ENCODE results near the gene COL12A1. TPM values are rescaled to one million over a fixed set of nuclear protein-coding genes. Genes with fewer than 3 reads are reported as not detected.
"Not testable (repeated sequence)": the region's sequence is repeated elsewhere in the genome, so short reads cannot be mapped to it uniquely, and the experiment has no call there.

COL12A1 gene
- polyA plus RNA-seq, 3 donors = 65.5 to 82.5 (median 71.4) TPM

GRCh38 chr6:75213732-75214131, 7.9 kb upstream of the COL12A1 start:
- no peak for DNase-seq (ENCODE audit: low read depth in 3 of 3, low spot score in 2 of 3)

DNA sequence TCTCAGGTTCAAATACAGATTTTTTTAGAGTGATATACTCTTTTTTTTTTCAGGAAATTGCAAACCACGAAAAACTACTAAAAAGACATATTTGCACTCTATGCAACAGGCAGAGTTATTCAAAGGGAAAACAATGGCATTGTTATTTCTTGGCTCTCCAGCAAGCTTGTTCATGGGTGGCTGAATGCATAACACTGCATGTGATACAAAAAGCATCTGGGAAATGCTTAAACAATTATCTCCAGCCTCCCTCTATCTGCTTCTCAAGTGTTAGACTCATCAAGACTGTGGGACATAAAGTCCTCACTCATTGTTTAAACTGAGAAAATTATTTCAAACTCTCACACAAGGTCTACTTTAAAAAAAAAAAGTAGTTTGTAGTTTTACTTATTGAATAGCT, 7.3 kb upstream of the COL12A1 start:
- DNase-seq (ENCODE audit: low read depth in 3 of 3, low spot score in 2 of 3) = no peak

GRCh38 chr6:75211920-75212590, 6.2 kb upstream of the COL12A1 start:
- no peak for DNase-seq (ENCODE audit: low read depth in 3 of 3, low spot score in 2 of 3)

DNA sequence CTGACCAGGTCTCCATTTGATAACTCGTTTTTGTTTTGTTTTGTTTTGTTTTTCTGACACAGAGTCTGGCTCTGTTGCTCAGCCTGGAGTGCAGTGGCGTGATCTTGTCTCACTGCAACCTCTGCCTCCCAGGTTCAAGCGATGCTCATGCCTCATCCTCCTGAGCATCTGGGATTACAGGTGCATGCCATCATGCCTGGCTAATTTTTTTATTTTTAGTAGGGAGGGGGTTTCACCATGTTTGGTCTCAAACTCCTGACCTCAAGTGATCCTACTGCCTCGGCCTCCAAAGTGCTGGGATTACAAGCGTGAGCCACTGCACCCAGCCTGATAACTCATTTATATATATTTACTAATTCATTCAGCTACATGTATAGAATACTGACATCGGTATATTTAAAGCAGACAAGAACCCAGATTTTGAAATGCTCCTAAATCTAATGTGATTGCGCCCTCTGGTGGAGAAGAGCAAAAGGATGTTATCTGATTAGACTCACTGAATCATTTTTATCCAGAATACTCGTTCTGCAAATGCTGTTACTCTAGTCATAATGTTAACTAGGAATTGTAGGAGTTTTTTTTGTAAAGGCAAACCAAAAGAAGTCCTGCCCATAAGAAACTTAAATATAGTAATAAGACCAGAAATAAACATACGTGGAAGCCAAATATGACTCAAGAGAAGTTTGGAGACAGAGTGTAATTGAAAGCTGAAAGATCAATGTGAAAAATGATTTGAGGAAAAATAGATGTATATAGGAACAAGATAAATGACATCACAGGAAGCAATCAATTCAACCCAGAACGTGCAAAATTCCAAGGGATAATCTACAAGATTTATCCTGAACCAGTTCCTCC, 5.3 kb upstream of the COL12A1 start:
- no peak for DNase-seq (ENCODE audit: low read depth in 3 of 3, low spot score in 2 of 3)

DNA sequence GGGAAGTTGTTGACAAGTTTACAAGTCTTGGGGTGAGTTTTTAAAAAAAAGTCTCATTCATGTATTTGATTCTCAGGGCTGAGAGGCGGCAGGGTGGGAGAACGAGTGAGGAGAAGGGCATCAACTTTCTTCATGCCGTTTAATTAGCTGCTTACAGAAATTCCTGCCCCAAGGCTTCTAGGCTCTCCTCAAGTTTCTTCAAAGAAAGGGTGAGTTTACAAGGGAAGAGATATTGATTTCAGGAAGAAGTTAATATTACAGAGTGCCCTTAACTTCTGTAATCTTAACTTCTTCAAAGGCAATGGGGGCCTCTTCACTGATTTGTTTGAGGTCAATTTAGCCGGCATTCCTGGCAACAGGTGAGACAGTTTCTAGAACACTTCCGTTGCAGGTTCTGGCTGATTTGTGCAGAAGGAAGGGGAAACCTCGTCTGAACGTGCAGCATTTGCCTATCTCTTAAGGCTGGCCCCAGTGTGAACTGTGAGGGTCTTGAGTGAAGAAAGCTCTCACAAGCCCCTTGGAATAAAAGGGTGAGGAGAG, 3.4 kb upstream of the COL12A1 start:
- DNase-seq (ENCODE audit: low read depth in 3 of 3, low spot score in 2 of 3) = no peak

DNA sequence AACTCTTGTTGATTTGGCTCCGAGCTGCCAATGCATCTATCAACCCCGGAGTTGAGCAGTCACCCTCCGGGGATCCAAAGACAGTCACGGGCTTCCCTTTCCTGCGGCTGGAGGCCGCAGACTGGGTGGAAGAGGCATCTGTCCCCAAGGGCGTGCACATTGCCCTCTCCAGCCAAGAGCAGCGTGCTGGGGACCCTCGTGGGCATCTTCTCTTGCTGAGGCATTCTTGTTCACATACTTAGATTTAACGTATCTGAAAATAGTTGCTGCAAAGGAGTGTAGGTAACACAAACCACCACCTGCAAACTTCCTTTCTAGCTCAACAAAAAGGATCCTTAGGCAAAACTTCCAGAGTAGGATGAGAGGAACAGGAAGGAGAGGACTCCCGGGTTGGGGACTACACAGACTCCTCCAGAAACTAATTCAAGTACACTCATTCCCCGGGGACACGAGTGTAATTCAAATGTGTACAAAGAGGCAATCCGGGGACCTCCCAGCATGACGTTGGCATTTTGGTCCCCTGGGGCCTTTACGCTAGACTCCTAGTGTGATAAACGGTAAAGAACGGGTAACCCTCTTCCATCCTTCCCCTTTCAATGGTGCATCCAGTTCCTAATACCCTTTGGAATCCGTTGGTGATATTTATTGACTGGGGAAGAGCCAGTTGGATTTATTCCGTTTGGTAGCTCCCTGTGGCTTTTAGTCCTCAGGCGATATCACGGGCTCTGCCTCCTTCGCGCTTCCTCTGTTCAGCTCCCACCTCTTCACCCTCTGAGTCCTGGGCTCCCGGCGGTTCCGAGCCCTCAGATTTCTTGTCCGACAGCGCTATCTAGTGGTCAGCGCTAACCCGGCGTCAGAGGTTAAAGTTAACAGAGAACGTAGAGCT, 2.7 kb upstream of the COL12A1 start:
- DNase-seq (ENCODE audit: low read depth in 3 of 3, low spot score in 2 of 3) = peak in 1 of 3 donors; percentile 77

DNA sequence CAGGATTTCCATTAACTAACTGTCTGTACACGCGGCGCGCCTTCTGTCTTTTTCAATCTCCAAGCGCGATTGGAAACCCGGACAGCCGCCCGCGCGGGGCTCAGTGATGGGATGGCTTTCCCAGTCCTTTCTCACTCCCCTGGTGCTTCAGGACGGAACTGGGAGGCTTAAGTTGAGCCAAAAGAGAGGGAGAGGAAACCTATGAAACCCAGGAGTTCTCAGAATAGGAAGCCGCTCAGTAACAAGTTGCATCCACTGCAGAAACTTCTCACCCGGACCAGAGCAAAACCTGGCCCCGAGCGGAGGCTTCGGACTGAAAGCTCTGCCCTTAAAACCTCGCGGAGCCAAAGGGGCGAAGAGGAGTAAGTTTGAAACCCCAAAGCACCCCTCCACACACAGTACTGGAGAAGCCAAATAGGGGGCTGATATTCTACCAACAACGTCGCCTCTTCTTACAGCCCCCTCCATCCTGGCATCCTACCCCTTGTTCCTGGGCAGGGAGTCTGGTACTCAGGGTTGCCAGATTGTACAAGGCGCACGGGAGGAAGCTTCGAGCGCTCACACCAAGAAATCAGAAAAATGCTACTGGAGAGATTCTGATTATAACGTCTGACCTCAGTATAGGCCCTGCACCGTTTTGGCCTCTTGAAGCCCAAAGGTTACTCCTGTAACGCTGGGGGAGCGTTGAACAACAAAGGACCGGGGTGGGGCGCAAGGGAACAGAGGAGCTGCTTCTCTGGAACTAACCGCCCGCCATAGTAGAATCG, 906 bp upstream of the COL12A1 start:
- no peak for DNase-seq (ENCODE audit: low read depth in 3 of 3, low spot score in 2 of 3)

- DNase-seq (ENCODE audit: low read depth in 3 of 3, low spot score in 2 of 3) = no peak
These were observed 686 bp downstream of the COL12A1 start for GRCh38 chr6:75204959-75205775.

- DNase-seq (ENCODE audit: low read depth in 3 of 3, low spot score in 2 of 3) = no peak
These were observed 1.5 kb downstream of the COL12A1 start for GRCh38 chr6:75204217-75204958.

- DNase-seq (ENCODE audit: low read depth in 3 of 3, low spot score in 2 of 3) = no peak
These were observed 2.1 kb downstream of the COL12A1 start for GRCh38 chr6:75203721-75204120.

DNA sequence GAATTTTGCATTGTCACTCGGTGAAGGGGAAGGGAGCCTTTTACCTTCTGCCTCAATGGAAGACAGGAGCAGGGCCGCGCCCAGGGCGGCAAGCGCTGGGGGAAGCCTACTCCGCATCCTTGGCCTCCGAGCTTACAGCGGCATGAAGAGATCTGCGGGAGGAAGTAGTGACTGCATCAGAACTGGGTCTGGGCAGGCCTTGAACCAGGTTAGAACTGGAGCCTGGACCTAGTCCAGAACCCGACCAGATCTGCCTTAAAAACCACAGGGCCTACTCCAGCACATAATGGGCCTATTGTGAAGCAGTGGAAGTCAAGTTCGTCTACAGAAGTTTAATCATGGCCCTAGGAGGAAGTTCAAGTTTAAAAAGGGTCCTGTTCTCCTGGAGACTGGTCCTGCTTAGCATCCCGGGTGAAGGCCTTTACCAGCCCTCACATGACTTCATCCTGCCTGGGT, 3.1 kb downstream of the COL12A1 start:
- no peak for DNase-seq (ENCODE audit: low read depth in 3 of 3, low spot score in 2 of 3)

GRCh38 chr6:75201901-75202672, 3.8 kb downstream of the COL12A1 start:
- no peak for DNase-seq (ENCODE audit: low read depth in 3 of 3, low spot score in 2 of 3)

DNA sequence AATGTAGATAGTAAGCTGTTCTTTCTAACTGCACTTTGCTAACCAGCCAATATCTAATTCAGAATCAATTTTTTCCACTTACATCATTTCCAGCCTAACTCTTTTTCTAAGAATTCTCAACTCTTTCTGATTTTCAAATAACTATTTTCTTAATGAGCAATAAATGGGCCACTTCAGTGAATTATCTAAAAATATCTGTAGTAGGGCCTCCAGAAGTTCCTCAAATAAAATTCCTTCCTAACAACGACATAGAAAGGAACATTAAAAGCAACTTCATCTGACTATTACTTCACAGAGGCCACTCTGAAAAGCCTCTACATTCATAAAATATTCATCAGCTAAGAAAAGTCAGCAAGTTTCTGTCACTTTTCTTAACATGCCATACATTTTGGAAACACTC, 4.8 kb downstream of the COL12A1 start:
- DNase-seq (ENCODE audit: low read depth in 3 of 3, low spot score in 2 of 3) = no peak

GRCh38 chr6:75199889-75200288, 6.0 kb downstream of the COL12A1 start:
- no peak for DNase-seq (ENCODE audit: low read depth in 3 of 3, low spot score in 2 of 3)

- DNase-seq (ENCODE audit: low read depth in 3 of 3, low spot score in 2 of 3) = no peak
These were observed 9.7 kb downstream of the COL12A1 start for GRCh38 chr6:75196081-75196687.

DNA sequence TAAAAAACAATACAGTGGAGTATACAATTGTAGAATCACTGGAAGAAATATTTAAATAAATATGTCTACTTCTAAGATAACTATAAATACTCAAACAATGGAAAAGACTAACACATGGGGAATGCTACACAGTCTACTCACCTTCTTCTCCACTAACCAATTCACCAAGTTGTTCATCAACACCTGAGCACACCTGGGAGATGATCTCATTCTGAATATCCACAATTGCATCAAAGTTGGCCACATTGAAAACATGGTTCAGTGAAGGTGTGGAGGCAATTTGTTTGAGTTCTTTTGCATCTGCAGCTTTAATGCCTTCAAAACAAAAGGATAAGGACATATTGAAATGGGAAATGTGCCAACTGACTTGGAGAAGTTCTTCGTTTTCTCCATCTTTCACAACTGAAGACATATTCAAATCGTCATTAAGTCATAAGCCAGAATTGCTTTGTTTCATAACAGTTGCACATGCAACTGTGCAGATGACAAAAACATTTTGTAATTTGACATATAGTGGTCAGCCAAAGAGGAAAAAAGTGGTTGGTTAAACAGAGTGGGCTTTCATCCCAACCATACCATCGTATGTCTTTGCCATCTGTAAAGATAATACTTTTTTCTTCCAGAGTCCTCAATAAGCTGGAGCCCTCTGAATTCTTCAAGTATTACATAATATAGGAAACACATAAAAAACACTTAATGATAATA, 17.5 kb downstream of the COL12A1 start:
- DNase-seq (ENCODE audit: low read depth in 3 of 3, low spot score in 2 of 3) = no peak

DNA sequence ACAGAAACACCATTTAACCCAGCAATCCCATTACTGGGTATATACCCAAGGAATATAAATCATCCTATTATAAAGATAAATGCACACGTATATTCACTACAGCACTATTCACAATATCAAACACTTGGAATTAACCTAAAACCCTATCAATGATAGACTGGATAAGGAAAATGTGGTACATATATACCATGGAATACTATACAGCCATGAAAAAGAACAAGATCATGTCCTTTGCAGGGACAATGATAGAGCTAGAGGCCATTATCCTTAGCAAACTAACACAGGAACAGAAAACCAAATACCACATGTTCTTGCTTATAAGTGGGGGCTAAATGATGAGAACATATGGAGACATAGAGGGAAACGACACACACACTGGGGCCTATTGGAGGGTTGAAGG, 19.3 kb downstream of the COL12A1 start:
- DNase-seq (ENCODE audit: low read depth in 3 of 3, low spot score in 2 of 3) = not testable (repeated sequence)

All from right renal cortex interstitium (tissue), 3 donors.